Measurements from ENCODE around the gene HBA2. TPM values are rescaled to one million over a fixed set of nuclear protein-coding genes. Genes with fewer than 3 reads are reported as not detected.

The HBA2 gene
- total RNA-seq, 3 donors from 2014 or later (not counting 1 experiment from before 2014, with no cell fraction given) = 3.2 to 9.9 TPM; not detected in 1

- Histone ChIP-seq H3K27ac (ENCODE audit: low read length) (no peak overlapping the region), H3K36me3 (ENCODE audit: control insufficient read depth, insufficient read depth, low read length) (no peaks in the 10 kb centered on the region), H3K27me3 (ENCODE audit: control insufficient read depth, insufficient read depth, low read length) (peaks cover 32% of the 10 kb centered on the region), H3K4me3 (ENCODE audit: low read length) (no peak overlapping the region), H3K4me1 (ENCODE audit: control insufficient read depth, insufficient read depth, low read length) (peaks cover 21% of the 10 kb centered on the region), H3K9me3 (ENCODE audit: control insufficient read depth, insufficient read depth, low read length) (no peaks in the 10 kb centered on the region)
- peak; percentile 59 to 70 (median 61) for ATAC-seq
- TF ChIP-seq, protein P1, sequence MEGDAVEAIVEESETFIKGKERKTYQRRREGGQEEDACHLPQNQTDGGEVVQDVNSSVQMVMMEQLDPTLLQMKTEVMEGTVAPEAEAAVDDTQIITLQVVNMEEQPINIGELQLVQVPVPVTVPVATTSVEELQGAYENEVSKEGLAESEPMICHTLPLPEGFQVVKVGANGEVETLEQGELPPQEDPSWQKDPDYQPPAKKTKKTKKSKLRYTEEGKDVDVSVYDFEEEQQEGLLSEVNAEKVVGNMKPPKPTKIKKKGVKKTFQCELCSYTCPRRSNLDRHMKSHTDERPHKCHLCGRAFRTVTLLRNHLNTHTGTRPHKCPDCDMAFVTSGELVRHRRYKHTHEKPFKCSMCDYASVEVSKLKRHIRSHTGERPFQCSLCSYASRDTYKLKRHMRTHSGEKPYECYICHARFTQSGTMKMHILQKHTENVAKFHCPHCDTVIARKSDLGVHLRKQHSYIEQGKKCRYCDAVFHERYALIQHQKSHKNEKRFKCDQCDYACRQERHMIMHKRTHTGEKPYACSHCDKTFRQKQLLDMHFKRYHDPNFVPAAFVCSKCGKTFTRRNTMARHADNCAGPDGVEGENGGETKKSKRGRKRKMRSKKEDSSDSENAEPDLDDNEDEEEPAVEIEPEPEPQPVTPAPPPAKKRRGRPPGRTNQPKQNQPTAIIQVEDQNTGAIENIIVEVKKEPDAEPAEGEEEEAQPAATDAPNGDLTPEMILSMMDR (IDR thresholded peaks at IDR 0.05) = no peak
- Mint-ChIP-seq H3K27me3 (ENCODE audit: low read depth in 2 of 2) (peaks cover 0 to 33% of the 10 kb centered on the region in 2 donors), H3K4me3 (peak overlapping the region; percentile 58), H3K4me1 (peaks cover 0 to 11% of the 10 kb centered on the region in 2 donors), H3K9me3 (no peaks in the 10 kb centered on the region), H3K27ac (no peak overlapping the region), H3K36me3 (no peaks in the 10 kb centered on the region)
- no peak for DNase-seq
- 5% methylated on average over 50 of the region's 77 CpGs for WGBS (ENCODE audit: insufficient coverage)
- intact Hi-C loops (cut with micrococcal nuclease) = no loop called here
Measured at GRCh38 chr16:164827-165538, 7.7 kb upstream of the HBA2 start.

DNA sequence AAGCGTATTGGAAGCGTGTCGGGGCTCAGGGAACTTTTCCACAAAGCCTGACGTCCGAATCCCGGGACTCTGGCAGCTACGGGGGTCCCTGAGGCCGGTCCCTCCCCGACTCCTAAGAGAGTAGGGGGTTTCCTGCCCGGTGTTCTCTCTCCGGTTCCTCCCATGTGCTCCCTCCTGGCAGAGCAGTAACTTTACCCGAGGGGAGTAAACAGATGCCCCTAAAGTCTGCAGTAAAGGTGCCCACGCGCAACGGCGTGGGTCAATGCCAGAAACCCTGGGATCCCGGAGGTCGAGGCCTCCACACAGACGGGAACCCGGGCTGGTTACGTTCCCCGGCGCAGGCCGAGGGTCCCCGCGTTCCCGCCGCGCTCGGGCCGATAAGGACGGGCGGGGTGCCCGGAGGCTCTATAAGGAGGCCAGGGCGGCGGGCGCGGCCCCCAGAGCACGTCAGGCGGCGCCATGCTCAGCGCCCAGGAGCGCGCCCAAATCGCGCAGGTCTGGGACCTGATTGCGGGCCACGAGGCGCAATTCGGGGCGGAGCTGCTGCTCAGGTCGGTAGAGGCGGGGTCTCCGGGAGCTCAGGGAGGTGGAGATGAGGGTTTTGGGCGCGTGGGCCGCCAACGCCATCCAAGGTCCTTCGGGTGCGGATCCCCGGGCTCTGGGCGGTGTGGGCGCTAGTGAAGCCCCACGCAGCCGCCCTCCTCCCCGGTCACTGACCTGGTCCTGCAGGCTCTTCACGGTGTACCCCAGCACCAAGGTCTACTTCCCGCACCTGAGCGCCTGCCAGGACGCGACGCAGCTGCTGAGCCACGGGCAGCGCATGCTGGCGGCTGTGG, 6.9 kb upstream of the HBA2 start, which contains the start of gene HBM:
HBM (plus strand) TSS at position 440 of the 836 bp plus-strand sequence; CDS start at position 460, 20 bp downstream.
- TF ChIP-seq, protein P1 (IDR thresholded peaks at IDR 0.05) = no peak
- Mint-ChIP-seq H3K27me3 (ENCODE audit: low read depth in 2 of 2) (peaks cover 3 to 38% of the 10 kb centered on the region in 2 donors), H3K4me3 (peak within 1 kb of the TSS; percentile 58), H3K36me3 (no peaks in the 10 kb centered on the region), H3K27ac (no peak within 1 kb of the TSS), H3K9me3 (no peaks in the 10 kb centered on the region), H3K4me1 (peaks cover 0 to 11% of the 10 kb centered on the region in 2 donors)
- peak in 2 of 3 donors; percentile 26 to 29 for ATAC-seq
- Histone ChIP-seq H3K4me3 (ENCODE audit: low read length) (no peak within 1 kb of the TSS), H3K27me3 (ENCODE audit: control insufficient read depth, insufficient read depth, low read length) (peaks cover 34% of the 10 kb centered on the region), H3K4me1 (ENCODE audit: control insufficient read depth, insufficient read depth, low read length) (peaks cover 21% of the 10 kb centered on the region), H3K36me3 (ENCODE audit: control insufficient read depth, insufficient read depth, low read length) (no peaks in the 10 kb centered on the region), H3K27ac (ENCODE audit: low read length) (no peak within 1 kb of the TSS), H3K9me3 (ENCODE audit: control insufficient read depth, insufficient read depth, low read length) (no peaks in the 10 kb centered on the region)
- peak in 1 of 2 donors; percentile 32 for DNase-seq
- intact Hi-C loops (cut with micrococcal nuclease) = no loop called here
- WGBS (ENCODE audit: insufficient coverage) = 4% methylated on average over 75 of the region's 75 CpGs

DNA sequence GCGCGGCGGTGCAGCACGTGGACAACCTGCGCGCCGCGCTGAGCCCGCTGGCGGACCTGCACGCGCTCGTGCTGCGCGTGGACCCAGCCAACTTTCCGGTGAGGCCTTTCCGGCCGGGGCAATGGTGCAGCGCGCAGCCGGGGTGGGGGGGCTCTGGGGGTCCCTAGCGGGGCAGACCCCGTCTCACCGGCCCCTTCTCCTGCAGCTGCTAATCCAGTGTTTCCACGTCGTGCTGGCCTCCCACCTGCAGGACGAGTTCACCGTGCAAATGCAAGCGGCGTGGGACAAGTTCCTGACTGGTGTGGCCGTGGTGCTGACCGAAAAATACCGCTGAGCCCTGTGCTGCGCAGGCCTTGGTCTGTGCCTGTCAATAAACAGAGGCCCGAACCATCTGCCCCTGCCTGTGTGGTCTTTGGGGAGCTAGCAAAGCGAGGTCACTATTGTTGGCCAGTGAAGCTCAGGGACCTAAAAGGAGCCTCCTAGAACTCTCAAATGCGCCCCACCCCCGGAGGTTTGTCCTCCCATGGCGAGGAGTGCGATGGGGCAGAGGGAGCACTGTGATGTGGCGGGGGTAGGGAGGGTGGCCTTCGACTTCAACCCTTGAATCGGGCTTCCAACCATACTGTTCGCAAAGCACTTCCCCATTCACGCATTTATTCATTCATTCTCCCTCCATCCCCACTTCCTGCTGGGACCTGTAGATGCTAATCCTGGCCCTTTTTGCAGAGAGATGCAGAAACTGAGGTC, 6.1 kb upstream of the HBA2 start:
- peak overlapping the region; percentile 35 for H3K4me3 Mint-ChIP-seq
- H3K4me3 ChIP-seq (ENCODE audit: low read length) = no peak overlapping the region
- intact Hi-C loops (cut with micrococcal nuclease) = no loop called here
- peak in 1 of 2 donors; percentile 42 for DNase-seq
- H3K4me1 ChIP-seq (ENCODE audit: control insufficient read depth, insufficient read depth, low read length) = peaks cover 21% of the 10 kb centered on the region
- no peak overlapping the region for H3K27ac Mint-ChIP-seq
- no peak overlapping the region for H3K27ac ChIP-seq (ENCODE audit: low read length)
- H3K9me3 ChIP-seq (ENCODE audit: control insufficient read depth, insufficient read depth, low read length) = no peaks in the 10 kb centered on the region
- peaks cover 7 to 36% of the 10 kb centered on the region in 2 donors for H3K27me3 Mint-ChIP-seq (ENCODE audit: low read depth in 2 of 2)
- WGBS (ENCODE audit: insufficient coverage) = 6% methylated on average over 42 of the region's 45 CpGs
- H3K9me3 Mint-ChIP-seq = no peaks in the 10 kb centered on the region
- no peaks in the 10 kb centered on the region for H3K36me3 Mint-ChIP-seq
- peak in 2 of 3 donors; percentile 30 to 50 for ATAC-seq
- peaks cover 34% of the 10 kb centered on the region for H3K27me3 ChIP-seq (ENCODE audit: control insufficient read depth, insufficient read depth, low read length)
- no peaks in the 10 kb centered on the region for H3K36me3 ChIP-seq (ENCODE audit: control insufficient read depth, insufficient read depth, low read length)
- peaks cover 0 to 11% of the 10 kb centered on the region in 2 donors for H3K4me1 Mint-ChIP-seq
- TF ChIP-seq, protein P1 (IDR thresholded peaks at IDR 0.05) = no peak
